ENCODE results near the gene FOXRED2.

The FOXRED2 gene

GRCh38 chr22:36440429-36441002, 66.3 kb downstream of the FOXRED2 start:
- H3F3A ChIP-seq (ENCODE audit: insufficient read depth, low read length) = no peaks in the 10 kb centered on the region
- TF ChIP-seq EZH2 (IDR thresholded peaks at IDR 0.05; ENCODE audit: borderline replicate concordance, low read length) = no peak
- no peak for TF ChIP-seq CTCF (IDR thresholded peaks at IDR 0.05; ENCODE audit: low read length)
- no peaks in the 10 kb centered on the region for H4K20me1 ChIP-seq (ENCODE audit: insufficient read depth, low read length)
- no peaks in the 10 kb centered on the region for H3K36me3 ChIP-seq (ENCODE audit: insufficient read depth, low read length)
- H3K9me2 ChIP-seq (ENCODE audit: low read depth, low read length) = no peaks in the 10 kb centered on the region
- no peak overlapping the region for H3K9ac ChIP-seq (ENCODE audit: low read length)
- no peak overlapping the region for H3K4me3 ChIP-seq (ENCODE audit: low read depth, low read length, poor library complexity, severe bottlenecking)
- peaks cover 4% of the 10 kb centered on the region; the same call in 1 of the 2 replicates for H3K27me3 ChIP-seq (ENCODE audit: insufficient read depth, low read length)
- H2AFZ ChIP-seq (ENCODE audit: low read length) = no peak overlapping the region
- peaks cover 15% of the 10 kb centered on the region for H3K4me1 ChIP-seq (ENCODE audit: insufficient read depth, low read length, severe bottlenecking)
- no peak overlapping the region for H3K4me2 ChIP-seq (ENCODE audit: low read length)
- H3K27ac ChIP-seq (ENCODE audit: low read depth, low read length, poor library complexity, severe bottlenecking) = no peak overlapping the region
- H3K9me3 ChIP-seq (ENCODE audit: low read length) = no peaks in the 10 kb centered on the region
- no peaks in the 10 kb centered on the region for H3K79me2 ChIP-seq (ENCODE audit: insufficient read depth, low read length)

GRCh38 chr22:36439481-36440271, 67.2 kb downstream of the FOXRED2 start:
- Histone ChIP-seq H3K9ac (ENCODE audit: low read length) (no peak overlapping the region), H3K27me3 (ENCODE audit: insufficient read depth, low read length) (peaks cover 4% of the 10 kb centered on the region; the same call in 1 of the 2 replicates), H3K4me3 (ENCODE audit: low read depth, low read length, poor library complexity, severe bottlenecking) (no peak overlapping the region), H3K9me2 (ENCODE audit: low read depth, low read length) (no peaks in the 10 kb centered on the region), H4K20me1 (ENCODE audit: insufficient read depth, low read length) (no peaks in the 10 kb centered on the region), H3K4me2 (ENCODE audit: low read length) (no peak overlapping the region), H3K9me3 (ENCODE audit: low read length) (no peaks in the 10 kb centered on the region), H3K36me3 (ENCODE audit: insufficient read depth, low read length) (no peaks in the 10 kb centered on the region), H3K79me2 (ENCODE audit: insufficient read depth, low read length) (no peaks in the 10 kb centered on the region), H3K4me1 (ENCODE audit: insufficient read depth, low read length, severe bottlenecking) (peaks cover 13% of the 10 kb centered on the region), H2AFZ (ENCODE audit: low read length) (no peak overlapping the region), H3K27ac (ENCODE audit: low read depth, low read length, poor library complexity, severe bottlenecking) (no peak overlapping the region), H3F3A (ENCODE audit: insufficient read depth, low read length) (no peaks in the 10 kb centered on the region)
- TF ChIP-seq CTCF (IDR thresholded peaks at IDR 0.05; ENCODE audit: low read length) (no peak), EZH2 (IDR thresholded peaks at IDR 0.05; ENCODE audit: borderline replicate concordance, low read length) (no peak)

All from OCI-LY1 (cell line).